IPS-20b (cell line): Measurements from ENCODE around the gene FAHD2A.
"Not testable (repeated sequence)": the region's sequence is repeated elsewhere in the genome, so short reads cannot be mapped to it uniquely, and the experiment has no call there.

Experiments
- H3K27ac ChIP-seq: one replicate; pipeline ENCODE4 v1.5.1; 2013; ENCODE audit warnings: low read length
- H3K27me3 ChIP-seq: 2 replicates; pipeline ENCODE4 v1.6.1; 2013; ENCODE audit warnings: mild to moderate bottlenecking, low read length, inconsistent platforms; ENCODE audit not compliant: insufficient read depth
- H3K36me3 ChIP-seq: 2 replicates; pipeline ENCODE4 v1.6.1; 2013; ENCODE audit warnings: low read depth, mild to moderate bottlenecking, inconsistent platforms, low read length, moderate library complexity; ENCODE audit not compliant: insufficient read depth
- H3K4me1 ChIP-seq: 2 replicates; pipeline ENCODE4 v1.6.1; 2013; ENCODE audit warnings: mild to moderate bottlenecking, control low read depth, inconsistent platforms, low read length, moderate library complexity; ENCODE audit not compliant: insufficient read depth
- H3K4me3 ChIP-seq: 2 replicates; pipeline ENCODE4 v1.5.1; 2013; ENCODE audit warnings: mild to moderate bottlenecking, low read length, inconsistent platforms
- H3K9ac ChIP-seq: 2 replicates; pipeline ENCODE4 v1.6.1; 2013; ENCODE audit warnings: low read depth, mild to moderate bottlenecking, inconsistent platforms, low read length, moderate library complexity
- H3K9me3 ChIP-seq: 2 replicates; pipeline ENCODE4 v1.6.1; 2013; ENCODE audit warnings: mild to moderate bottlenecking, low read depth, low read length, inconsistent platforms; ENCODE audit not compliant: insufficient read depth

FAHD2A gene

GRCh38 chr2:95402370-95403203 lies at the start of gene FAHD2A:
TSS of gene FAHD2A (plus strand) at chr2:95402708. CDS start at chr2:95405559, 2,851 bp downstream.
- Histone ChIP-seq H3K9me3 (no peaks in the 10 kb centered on the region), H3K36me3 (peaks cover 7% of the 10 kb centered on the region; the same call in 1 of the 2 replicates), H3K9ac (peak within 1 kb of the TSS; percentile 89; the same call in 1 of the 2 replicates), H3K4me3 (peak within 1 kb of the TSS; percentile 79), H3K4me1 (peaks cover 4% of the 10 kb centered on the region; the same call in 1 of the 2 replicates), H3K27ac (no peak within 1 kb of the TSS), H3K27me3 (peaks cover 8% of the 10 kb centered on the region; the same call in 1 of the 2 replicates)

- Histone ChIP-seq H3K27me3 (peaks cover 22% of the 10 kb centered on the region), H3K4me1 (no peaks in the 10 kb centered on the region), H3K4me3 (no peak overlapping the region), H3K27ac (no peak overlapping the region), H3K9me3 (no peaks in the 10 kb centered on the region), H3K9ac (no peak overlapping the region), H3K36me3 (no peaks in the 10 kb centered on the region)
Measured at GRCh38 chr2:95353055-95353575, 49.4 kb upstream of the FAHD2A start.

GRCh38 chr2:95353613-95354468 lies 48.7 kb upstream of the FAHD2A start:
- Histone ChIP-seq H3K9ac (no peak overlapping the region), H3K9me3 (no peaks in the 10 kb centered on the region), H3K27ac (no peak overlapping the region), H3K36me3 (no peaks in the 10 kb centered on the region), H3K4me3 (no peak overlapping the region), H3K4me1 (no peaks in the 10 kb centered on the region), H3K27me3 (peaks cover 15% of the 10 kb centered on the region)

GRCh38 chr2:95354469-95354901 lies 48.0 kb upstream of the FAHD2A start:
- H3K4me1 ChIP-seq: no peaks in the 10 kb centered on the region
- H3K27ac ChIP-seq: no peak overlapping the region
- no peaks in the 10 kb centered on the region for H3K9me3 ChIP-seq
- H3K36me3 ChIP-seq: no peaks in the 10 kb centered on the region
- H3K4me3 ChIP-seq: no peak overlapping the region
- no peak overlapping the region for H3K9ac ChIP-seq
- peaks cover 8% of the 10 kb centered on the region for H3K27me3 ChIP-seq

- H3K27me3 ChIP-seq: peaks cover 5% of the 10 kb centered on the region; the same call in 1 of the 2 replicates
- H3K9ac ChIP-seq: no peak overlapping the region
- H3K36me3 ChIP-seq: no peaks in the 10 kb centered on the region
- no peaks in the 10 kb centered on the region for H3K4me1 ChIP-seq
- no peak overlapping the region for H3K27ac ChIP-seq
- no peaks in the 10 kb centered on the region for H3K9me3 ChIP-seq
- H3K4me3 ChIP-seq: no peak overlapping the region
Measured at GRCh38 chr2:95354925-95355324, 47.6 kb upstream of the FAHD2A start.

GRCh38 chr2:95355486-95355885 lies 47.0 kb upstream of the FAHD2A start:
- not testable (repeated sequence) for H3K9me3 ChIP-seq, H3K4me3 ChIP-seq, H3K36me3 ChIP-seq, H3K9ac ChIP-seq, H3K27ac ChIP-seq, H3K27me3 ChIP-seq, H3K4me1 ChIP-seq

- Histone ChIP-seq H3K36me3 (no peaks in the 10 kb centered on the region), H3K4me3 (no peak overlapping the region), H3K9ac (no peak overlapping the region), H3K27ac (no peak overlapping the region), H3K9me3 (no peaks in the 10 kb centered on the region), H3K4me1 (no peaks in the 10 kb centered on the region), H3K27me3 (no peaks in the 10 kb centered on the region)
Measured at GRCh38 chr2:95356821-95357700, 45.4 kb upstream of the FAHD2A start.

GRCh38 chr2:95357717-95358280 lies 44.7 kb upstream of the FAHD2A start:
- Histone ChIP-seq H3K27ac (no peak overlapping the region), H3K36me3 (no peaks in the 10 kb centered on the region), H3K9ac (no peak overlapping the region), H3K9me3 (no peaks in the 10 kb centered on the region), H3K4me3 (no peak overlapping the region), H3K27me3 (no peaks in the 10 kb centered on the region), H3K4me1 (no peaks in the 10 kb centered on the region)

GRCh38 chr2:95359031-95359430 lies 43.5 kb upstream of the FAHD2A start:
- H3K4me1 ChIP-seq: no peaks in the 10 kb centered on the region
- no peak overlapping the region for H3K27ac ChIP-seq
- H3K9me3 ChIP-seq: no peaks in the 10 kb centered on the region
- no peaks in the 10 kb centered on the region for H3K27me3 ChIP-seq
- no peak overlapping the region for H3K4me3 ChIP-seq
- no peak overlapping the region for H3K9ac ChIP-seq
- H3K36me3 ChIP-seq: no peaks in the 10 kb centered on the region

GRCh38 chr2:95359501-95359930 lies 43.0 kb upstream of the FAHD2A start:
- Histone ChIP-seq H3K9ac (no peak overlapping the region), H3K9me3 (no peaks in the 10 kb centered on the region), H3K27ac (no peak overlapping the region), H3K27me3 (no peaks in the 10 kb centered on the region), H3K4me1 (no peaks in the 10 kb centered on the region), H3K4me3 (no peak overlapping the region), H3K36me3 (no peaks in the 10 kb centered on the region)
